IPS-NIHi11 (cell line): ENCODE data around the gene NUP50.

Experiments
- DNase-seq: peaks from one replicate; pipeline ENCODE4 v3.0.0; 2012; ENCODE audit warnings: mixed read lengths, low spot score

NUP50 gene

DNA sequence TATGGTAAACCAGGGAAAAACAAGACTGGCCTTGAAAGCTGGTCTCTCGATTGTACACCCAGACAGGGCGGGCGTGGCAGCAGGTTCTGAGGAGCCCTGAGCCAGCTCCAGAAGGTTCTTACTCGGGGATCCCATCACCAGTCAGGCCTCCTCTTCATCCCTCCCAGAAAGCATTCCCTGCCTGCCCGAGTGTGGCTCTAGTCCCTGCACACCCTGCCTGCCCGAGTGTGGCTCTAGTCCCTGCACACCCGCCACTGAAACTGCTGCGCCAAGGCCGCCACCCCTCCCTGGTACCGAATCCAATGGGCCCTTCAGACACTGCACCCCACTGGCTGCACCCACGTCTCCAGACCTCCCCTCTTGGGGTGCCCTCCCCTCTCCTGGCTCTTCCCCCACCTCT is 46.9 kb downstream of the NUP50 start:
- no peak for DNase-seq

DNA sequence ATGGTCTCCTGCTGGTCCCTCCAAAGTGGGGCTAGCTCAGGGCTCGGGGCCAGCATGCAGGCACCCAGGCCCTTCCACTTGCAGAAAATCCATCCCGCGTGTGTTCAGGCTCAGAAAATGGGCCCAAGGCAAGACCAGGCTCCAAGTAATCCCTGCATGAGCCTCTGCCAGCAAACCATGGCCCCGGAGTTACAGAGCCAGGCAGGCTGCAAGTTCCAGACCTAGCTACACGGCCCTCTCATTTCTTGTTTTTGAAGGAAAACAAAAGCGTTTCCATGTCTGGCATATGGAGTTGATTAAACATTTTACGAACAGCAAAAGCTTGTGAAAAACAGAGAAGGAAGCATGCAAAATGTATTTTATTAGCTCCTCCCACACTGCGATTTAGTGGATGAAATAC is 47.3 kb downstream of the NUP50 start:
- DNase-seq = no peak

DNA sequence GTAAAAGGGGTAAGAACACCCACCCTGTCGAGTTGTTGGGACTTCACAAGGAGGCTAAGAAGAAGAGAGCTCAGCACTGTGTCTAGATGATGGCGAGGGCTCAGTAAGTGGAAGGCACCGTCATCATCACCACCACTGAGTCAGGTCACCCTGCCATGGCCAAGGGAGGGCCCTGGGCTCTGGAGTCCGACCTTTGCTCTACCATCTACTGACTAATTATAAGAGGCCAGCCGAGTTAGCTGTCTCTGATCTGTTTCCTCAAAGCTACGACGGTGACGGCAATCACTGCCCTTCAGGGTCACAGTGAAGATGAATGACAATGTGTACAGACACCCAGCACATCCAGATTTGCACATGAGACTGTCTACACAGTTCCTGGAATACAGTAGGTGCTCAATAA is 47.7 kb downstream of the NUP50 start:
- DNase-seq = no peak

DNA sequence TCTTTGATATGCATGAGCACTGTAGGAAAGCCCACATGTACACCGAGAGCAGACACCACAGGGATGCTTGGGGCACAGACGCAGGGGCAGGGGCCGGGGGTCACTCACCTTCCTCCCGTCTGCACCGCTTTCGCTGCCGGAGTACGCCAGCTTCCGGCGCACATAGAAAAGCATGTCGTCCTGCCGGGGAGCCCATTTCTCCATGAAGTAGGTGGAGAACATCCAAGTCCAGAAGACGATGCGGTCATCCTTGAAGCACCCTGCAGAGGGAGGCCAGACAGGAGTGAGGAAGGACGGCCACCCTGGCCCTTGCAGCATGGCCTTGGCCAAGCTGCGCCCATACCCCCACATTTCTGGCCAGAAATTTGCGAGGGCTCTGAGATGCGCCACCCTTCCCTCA is 48.1 kb downstream of the NUP50 start:
- no peak for DNase-seq

DNA sequence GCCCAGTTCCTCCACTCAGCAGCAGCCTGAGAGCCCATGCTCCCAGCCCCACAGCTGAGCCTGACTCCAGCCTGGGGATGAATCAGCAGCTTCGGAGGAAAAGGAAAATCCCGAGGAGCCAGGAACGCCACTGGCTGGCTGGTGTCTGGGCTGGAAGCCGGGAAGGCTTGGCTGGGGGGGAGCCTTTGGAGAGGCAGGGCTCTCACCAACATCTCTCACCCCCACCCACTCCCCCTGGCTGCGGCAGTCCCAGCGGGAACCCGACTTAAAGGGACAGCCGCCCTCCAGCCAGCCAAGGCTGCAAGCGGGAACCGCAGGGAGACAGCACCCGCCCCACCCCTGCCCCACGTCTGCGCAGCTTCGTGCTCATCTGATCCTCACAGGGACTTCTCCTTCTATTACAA is 48.6 kb downstream of the NUP50 start:
- DNase-seq = peak; percentile 47

DNA sequence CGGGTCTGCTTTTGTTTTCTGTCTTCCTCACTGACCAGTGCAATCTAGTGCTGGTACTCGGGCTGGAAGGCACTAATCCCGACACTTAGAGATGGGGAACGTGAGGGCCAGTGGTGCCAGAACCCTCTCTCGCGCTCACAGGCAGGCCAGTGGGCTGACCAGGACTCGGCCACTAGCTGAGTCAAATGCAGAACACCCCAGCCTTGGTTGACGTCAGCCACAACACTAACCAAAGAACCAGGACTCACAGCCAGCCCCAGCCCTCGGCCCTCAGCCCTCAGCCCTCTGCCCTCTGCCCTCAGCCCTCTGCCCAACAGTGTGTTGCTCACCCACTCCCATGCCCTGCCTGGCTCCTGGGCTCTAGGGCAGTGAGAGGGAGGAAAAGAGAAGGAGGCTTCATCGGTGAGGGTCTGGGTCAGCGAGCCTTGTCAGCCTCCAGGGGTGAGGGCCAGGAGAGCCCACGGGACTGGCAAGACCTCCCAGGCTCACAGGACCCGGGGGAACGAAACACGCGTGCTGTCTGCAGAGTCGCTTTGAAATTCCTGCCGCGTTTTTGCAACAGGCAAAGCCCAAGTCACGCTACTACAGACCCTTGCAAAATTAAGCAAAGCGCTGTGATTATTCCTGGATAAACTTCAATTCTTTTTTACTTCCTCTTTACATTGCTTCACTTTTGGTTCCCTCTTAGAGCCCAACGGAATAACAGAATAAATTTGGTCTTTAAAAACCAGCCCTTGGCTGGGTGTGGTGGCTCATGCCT is 49.4 kb downstream of the NUP50 start:
- no peak for DNase-seq

DNA sequence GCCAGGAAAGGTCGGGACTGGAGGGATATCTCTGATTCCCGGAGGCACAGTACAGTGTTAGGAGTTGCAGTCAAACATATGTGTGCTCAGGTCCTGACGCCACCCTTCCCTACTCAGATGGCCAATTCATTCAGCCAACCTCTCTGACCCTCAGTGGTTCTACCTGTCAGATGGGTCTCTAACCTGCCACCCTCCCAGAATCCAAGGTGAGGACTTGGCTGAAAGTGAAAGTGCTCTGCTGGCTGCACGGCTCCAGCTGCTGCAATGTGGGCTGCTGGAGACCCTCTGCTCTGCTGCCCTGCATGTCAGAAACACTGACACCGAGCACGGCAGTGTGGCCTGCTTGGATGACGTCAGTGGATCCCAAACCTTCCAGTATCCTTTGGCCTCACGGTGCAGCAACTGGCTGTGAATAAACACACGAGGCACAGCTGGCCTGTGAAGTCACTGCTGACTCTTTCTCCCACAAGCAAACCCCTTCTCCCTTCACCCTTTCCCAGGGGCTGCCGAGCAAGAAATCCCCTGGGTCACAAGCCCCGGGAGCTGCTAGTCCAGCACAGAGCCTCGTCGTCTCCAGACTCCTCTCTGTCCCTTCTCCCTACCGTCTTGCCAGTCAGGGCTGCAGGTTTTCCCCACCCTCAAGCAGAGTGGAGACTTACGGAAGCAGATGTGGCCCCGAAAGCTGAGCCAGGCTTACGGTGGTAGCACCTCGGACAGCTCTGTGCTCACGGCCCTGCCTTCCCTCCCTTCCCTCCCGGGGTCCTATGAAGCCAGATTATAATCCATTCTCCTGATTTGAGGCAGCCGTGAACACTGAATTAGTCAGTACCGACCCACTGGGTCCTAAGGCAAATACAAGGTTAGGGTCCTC is 52.6 kb downstream of the NUP50 start:
- peak; percentile 64 for DNase-seq

DNA sequence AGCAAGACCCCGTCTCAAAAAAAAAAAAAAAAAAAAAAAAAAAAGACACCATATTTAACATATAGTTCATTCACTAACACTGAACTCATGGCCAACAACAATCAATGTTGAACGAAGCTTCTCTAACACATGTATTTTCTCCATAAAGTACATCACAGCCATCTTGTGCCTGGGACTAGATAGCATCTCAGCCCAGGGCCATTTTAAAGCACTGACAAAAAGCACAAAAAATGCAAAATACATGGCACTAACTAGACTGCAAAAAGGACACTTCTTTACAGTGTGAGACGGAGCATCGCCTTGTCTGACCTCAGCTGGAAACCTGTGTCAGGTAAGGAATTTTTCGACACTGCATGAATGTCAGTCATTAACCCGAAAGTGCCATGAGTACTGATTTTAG is 53.6 kb downstream of the NUP50 start:
- DNase-seq = no peak

DNA sequence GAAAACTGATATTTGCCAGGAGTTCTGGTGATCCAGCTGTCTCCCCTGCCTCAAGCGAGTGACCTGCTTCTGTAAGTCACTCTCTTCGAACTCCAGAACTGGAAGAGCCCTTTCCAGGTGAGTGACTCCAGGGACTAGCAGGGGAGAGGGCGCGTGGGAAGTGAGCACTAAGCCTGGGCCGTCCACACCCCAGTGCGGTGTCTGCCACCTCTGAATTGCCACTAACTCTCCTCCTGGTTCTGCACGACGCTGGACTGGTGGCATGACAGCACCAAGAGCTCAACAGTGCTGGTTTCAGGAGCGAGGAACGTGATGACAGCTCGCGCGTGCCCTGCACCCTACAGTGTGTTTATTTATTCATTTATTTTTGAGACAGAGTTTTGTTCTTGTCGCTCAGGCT is 54.1 kb downstream of the NUP50 start:
- DNase-seq = no peak

DNA sequence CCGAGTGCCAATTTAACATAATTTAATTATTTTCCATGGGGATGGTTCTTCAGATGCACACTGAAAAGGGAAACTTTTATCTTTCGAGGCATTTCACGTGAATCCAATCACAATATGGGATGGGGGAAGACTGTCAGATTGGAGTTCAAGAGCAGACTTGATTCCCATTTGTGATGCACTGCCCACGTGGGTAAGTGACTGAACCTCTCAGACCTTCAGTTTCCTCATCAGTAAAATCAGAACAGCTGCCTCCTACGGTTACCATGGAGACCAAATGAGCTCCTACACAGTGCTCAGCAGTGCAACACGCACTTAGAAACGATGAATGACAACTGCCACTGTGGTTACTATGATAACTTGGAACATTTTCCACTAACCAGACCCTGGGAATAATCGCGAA is 55.3 kb downstream of the NUP50 start:
- no peak for DNase-seq

DNA sequence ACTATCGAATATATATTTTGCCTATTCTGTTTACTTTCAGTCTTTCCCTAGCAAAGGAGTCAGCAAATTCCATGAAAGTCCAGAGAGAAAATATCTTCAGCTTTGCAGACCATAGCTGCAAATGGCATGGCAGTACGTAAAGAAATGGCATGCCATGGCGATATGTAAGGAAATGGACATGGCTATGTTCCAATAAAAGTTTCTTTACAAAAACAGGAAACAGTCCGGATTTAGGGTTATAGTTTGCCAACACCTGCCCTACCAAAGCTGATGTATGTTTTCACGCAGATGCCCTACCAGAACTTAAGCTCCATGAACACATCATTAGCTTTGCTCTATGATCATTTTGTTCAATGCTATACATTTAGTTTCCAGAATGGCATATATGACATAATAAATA is 57.5 kb downstream of the NUP50 start:
- DNase-seq = no peak

DNA sequence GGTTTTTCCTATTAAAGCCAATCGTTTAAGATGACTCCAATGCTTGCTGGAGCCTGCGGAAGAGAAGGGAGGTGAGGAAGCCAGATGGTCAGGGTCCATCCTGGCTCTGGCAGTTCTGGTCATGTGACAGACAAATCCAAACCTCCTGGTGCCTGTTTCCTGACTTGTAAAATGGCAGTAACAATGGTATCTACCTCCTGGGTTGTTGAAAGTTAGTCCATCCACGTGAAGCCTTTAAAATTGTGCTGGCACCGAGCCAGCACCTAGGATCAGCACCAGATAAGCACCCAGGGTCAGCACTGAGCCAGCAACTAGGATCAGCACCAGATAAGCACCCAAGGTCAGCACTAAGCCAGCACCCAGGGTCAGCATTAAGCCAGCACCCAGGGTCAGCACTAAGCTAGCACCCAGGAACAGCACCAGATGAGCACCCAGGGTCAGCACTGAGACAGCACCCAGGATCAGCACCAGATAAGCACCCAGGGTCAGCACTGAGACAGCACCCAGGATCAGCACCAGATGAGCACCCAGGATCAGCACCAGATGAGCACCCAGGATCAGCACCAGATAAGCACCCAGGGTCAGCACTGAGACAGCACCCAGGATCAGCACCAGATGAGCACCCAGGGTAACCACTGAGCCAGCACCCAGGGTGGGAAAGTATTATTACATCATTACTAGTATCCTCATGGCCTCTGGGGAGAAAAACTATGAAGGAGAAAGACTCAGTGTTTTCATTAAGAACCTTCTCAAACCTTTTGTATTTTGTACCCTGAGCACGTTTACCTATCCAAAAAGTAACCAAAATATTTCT is 59.8 kb downstream of the NUP50 start:
- DNase-seq = no peak

DNA sequence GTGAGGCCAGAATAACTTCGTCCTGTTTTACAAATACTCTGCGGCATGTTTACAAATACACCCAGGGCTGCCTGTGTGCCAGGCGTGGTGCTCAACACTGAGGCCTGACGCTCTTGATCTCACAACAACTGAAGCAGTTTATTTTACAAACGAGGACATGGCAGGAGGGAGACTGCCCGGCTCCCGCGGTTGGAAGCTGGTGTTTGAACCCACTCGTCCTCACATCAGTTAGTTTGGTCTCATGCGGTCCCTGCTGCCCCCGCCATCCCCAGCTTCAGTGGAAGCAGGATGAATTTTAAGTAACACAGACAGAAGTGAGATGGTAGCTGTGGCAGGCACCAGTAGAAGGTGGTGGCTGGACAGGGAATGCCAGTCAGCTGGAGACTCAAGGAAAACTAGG is 60.6 kb downstream of the NUP50 start:
- DNase-seq = no peak

DNA sequence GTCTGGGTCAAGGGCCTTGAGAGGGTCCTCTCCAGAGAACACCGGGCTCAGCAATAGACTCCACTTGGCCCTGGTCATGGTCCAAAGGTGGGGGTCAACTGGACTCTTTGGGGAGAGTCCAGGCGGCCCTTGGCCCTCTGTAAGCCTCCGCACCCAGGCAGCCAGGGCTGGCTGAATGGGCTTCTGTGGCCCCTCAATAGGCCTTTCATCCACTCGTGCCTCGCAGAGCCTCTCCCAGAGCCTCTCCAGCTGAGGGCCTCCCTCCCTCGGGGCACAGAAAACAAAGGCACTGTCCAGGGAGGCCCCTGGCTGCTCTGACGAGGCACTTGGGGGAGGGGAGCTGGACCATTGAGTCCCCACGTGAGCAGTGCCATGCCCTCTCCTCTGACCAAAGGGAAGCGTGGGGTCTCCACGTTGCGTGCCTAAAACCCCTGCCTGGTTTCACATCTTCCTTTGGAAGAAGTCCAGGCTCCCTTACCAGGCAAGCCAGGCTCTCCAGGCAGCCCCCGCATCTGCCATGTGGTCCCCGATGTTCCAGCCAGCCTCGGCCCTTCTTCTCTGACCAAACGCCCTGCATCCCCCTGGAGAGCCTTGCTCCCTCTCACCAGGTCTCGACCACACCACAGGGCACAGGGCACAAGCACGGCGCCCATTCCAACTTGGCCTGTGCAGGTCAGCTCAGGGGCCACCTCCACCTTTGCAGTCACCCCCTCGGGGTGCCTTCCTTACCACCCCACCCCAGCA is 61.4 kb downstream of the NUP50 start:
- no peak for DNase-seq

DNA sequence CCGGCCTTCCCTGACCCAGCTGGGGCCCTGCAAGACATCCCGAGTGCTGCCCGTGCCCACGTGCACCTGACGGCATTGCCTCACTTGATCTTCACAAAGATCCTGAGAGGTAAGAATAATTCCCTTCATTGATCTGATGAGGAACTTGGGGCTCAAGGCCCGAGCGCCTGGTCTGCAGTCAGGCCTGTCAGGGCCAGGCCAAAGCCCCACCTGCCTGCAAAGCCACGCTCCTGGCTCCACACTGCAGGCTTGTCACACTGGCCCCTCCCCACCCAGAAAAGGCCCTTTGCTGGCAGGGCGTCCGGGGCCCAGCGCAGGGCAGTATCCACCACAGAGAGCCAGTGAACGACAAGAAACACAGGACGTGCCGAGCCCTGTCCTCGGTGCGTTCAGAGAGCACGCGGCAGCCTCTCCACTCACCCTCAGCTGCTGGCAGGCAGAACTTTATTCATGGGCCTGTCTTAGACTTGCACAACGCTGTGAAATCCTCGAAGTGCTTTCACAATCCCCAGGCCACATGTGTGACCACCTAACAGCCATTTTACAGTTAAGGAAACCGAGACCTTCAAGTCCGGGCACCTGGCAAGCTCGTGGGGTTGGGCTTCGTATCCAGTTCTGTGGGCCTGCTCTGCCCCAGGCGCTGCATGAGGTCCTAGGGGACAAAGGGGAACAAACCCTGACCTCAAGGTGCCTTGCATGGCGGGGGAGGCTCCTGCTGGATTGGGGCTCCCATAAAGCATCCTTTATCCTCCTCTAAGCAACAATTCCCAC is 62.2 kb downstream of the NUP50 start:
- no peak for DNase-seq

DNA sequence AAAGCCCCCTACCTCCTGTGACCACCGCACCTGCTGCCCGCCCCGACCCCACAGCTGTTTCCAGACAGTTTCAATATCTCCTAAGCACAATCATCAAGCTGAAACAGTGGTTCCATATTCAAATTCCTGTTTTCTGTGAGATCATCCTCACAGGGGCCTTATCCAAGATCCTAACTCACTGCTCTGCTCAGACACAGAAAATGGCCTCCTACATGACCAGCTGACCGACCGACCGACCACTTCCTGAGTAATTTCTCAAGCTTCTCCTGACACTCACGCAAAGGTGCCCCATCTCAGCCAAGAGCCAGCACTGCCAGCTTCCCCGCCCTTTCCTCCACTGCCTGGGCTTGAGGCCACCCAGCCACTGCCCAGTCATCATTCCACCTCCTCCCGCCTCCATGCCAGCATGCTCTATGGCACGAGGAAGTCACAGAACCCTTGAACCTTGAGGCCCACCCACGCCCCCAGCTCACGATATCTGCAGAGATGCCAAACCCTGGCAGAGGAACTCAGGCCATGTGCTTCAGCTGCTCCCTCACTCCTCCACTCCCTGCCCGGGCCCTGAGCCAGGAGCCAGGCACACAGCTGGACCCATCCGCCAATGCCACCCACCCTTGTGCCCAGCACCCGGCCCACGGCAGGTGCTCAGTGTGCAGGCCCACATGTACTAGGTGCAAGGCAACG is 62.9 kb downstream of the NUP50 start:
- no peak for DNase-seq

DNA sequence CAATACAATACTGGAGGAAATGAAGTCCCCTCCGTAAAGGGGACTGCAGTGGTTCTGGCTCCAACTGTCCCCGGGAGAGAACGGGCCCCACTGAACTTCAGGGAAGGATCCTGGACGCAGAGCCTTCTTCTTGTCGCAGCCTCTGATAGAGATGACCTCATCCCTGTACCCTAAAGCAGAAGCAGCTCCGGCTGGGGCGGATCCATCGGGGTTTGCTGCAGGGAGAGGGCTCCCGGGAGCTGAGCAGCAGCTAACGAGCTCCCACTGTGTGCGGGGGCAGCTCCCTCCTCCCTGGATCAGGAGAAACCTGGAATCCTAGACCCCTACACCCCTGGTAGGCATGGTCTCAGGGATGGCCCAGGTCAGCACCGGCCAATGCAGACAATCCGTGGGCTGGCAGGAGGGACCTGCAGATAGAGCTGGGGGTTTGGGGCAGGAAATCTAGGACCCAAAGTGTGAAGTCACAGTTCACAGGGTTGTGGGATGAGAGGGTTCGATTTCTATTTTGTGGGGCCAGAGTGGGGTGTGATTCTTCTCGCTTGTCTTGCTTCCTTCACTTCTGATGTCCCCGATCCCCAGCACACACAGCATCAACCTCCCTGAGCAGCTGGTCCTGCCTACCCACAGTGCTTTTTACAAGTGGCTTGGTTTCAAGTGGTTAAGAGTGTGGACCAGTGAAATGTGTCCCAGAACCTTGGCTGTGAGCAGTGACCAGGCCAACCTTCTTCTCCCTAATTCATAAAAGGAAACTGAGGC is 64.1 kb downstream of the NUP50 start:
- DNase-seq = no peak

DNA sequence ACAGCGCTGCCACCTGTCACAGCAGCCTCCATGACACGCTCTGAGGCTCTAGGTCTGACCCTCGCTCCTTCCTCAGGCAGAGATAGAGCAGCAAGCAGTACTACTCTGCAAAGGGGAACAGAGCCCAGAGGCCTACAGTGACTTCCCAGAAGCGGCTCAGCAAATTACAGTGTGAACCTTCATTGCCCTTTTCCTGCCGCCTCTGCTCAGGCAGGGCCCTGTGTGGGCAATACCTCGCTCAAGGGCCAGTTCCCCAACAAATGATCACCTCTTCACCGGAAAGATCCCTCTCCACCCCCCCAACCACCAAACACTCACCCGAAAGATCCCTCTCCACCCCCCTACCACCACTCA is 64.7 kb downstream of the NUP50 start:
- DNase-seq = no peak

DNA sequence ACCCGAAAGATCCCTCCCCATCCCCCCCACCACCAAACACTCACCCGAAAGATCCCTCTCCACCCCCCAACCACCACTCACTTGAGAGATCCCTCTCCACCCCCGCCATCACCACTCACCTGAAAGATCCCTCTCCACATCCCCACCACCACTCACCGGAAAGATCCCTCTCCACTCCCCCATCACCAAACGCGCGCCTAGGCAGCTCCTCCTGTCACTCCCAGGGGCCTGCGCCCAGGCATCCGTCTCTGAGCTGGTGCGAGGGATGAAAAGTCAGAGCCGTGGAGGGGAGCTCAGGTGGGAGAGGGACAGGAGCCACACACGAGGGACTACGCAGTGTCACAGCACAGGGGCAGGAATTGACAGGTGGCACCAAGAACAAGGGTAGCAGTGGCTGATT is 65.5 kb downstream of the NUP50 start:
- no peak for DNase-seq
